Type B pancreatic cell (in vitro differentiated cells): ENCODE data around the gene RNF222. TPM values are rescaled to one million over a fixed set of nuclear protein-coding genes. Genes with fewer than 3 reads are reported as not detected.

Source experiments
- DNase-seq: peaks from one replicate; pipeline ENCODE4 v3.0.0; 2021; ENCODE audit warnings: mixed read lengths; ENCODE audit not compliant: unreplicated experiment; ENCODE audit errors: extremely low spot score
- H3K27ac Mint-ChIP-seq: 2 replicates; pipeline ENCODE4 v1.8.0; 2021; ENCODE audit warnings: mild to moderate bottlenecking, mixed read lengths
- H3K27me3 Mint-ChIP-seq: 2 replicates; pipeline ENCODE4 v1.8.0; 2021; ENCODE audit warnings: mixed read lengths
- H3K36me3 Mint-ChIP-seq: 2 replicates; pipeline ENCODE4 v1.8.0; 2021; ENCODE audit warnings: mixed read lengths
- H3K4me1 Mint-ChIP-seq: one replicate; pipeline ENCODE4 v1.8.0; 2021; ENCODE audit warnings: mixed read lengths; ENCODE audit not compliant: unreplicated experiment
- H3K4me3 Mint-ChIP-seq: 2 replicates; pipeline ENCODE4 v1.8.0; 2021; ENCODE audit warnings: mild to moderate bottlenecking, mixed read lengths
- H3K9me3 Mint-ChIP-seq: 2 replicates; pipeline ENCODE4 v1.8.0; 2021; ENCODE audit warnings: mixed read lengths
- CTCF ChIP-seq: fragments of 200-600 bp; sonication (generic); conservative IDR thresholded peaks from 2 replicates; pipeline ENCODE4 v1.5.0; 2021; ENCODE audit warnings: antibody characterized with exemption, mild to moderate bottlenecking
- total RNA-seq: library from RNA; stranded (reverse); gene quantifications from 2 replicates; pipeline ENCODE4 v1.2.1, GENCODE V29; 2021; ENCODE audit warnings: low replicate concordance

Gene RNF222
- total RNA-seq, 1 donor from 2014 or later: 0.24 TPM

GRCh38 chr17:8420041-8420934 is 22.7 kb upstream of the RNF222 start:
- peaks cover 11% of the 10 kb centered on the region for H3K4me1 Mint-ChIP-seq
- no peaks in the 10 kb centered on the region for H3K36me3 Mint-ChIP-seq
- no peaks in the 10 kb centered on the region for H3K9me3 Mint-ChIP-seq
- DNase-seq: no peak
- H3K4me3 Mint-ChIP-seq: no peak overlapping the region
- no peak overlapping the region for H3K27ac Mint-ChIP-seq
- H3K27me3 Mint-ChIP-seq: peaks cover 50% of the 10 kb centered on the region
- TF ChIP-seq CTCF: no peak

GRCh38 chr17:8419305-8419704 is 21.7 kb upstream of the RNF222 start:
- Mint-ChIP-seq H3K9me3 (no peaks in the 10 kb centered on the region), H3K27me3 (peaks cover 49% of the 10 kb centered on the region)

GRCh38 chr17:8418471-8418870 is 20.8 kb upstream of the RNF222 start:
- Mint-ChIP-seq H3K4me3 (no peak overlapping the region), H3K4me1 (peaks cover 11% of the 10 kb centered on the region), H3K27me3 (peaks cover 49% of the 10 kb centered on the region), H3K9me3 (no peaks in the 10 kb centered on the region), H3K36me3 (no peaks in the 10 kb centered on the region), H3K27ac (no peak overlapping the region)
- no peak for TF ChIP-seq CTCF
- no peak for DNase-seq

More at GRCh38 chr17:8419305-8419704, 21.7 kb upstream of the RNF222 start:
- no peak overlapping the region for H3K27ac Mint-ChIP-seq
- H3K4me1 Mint-ChIP-seq: peaks cover 11% of the 10 kb centered on the region
- no peak for DNase-seq
- no peaks in the 10 kb centered on the region for H3K36me3 Mint-ChIP-seq
- TF ChIP-seq CTCF: no peak
- H3K4me3 Mint-ChIP-seq: no peak overlapping the region

GRCh38 chr17:8417806-8418205 is 20.2 kb upstream of the RNF222 start:
- TF ChIP-seq CTCF: no peak
- H3K9me3 Mint-ChIP-seq: no peaks in the 10 kb centered on the region
- H3K4me1 Mint-ChIP-seq: peaks cover 11% of the 10 kb centered on the region
- no peak overlapping the region for H3K4me3 Mint-ChIP-seq
- DNase-seq: no peak
- H3K27me3 Mint-ChIP-seq: peaks cover 49% of the 10 kb centered on the region
- no peaks in the 10 kb centered on the region for H3K36me3 Mint-ChIP-seq
- no peak overlapping the region for H3K27ac Mint-ChIP-seq

- TF ChIP-seq CTCF: no peak
- DNase-seq: no peak
- H3K27me3 Mint-ChIP-seq: peaks cover 35% of the 10 kb centered on the region
- H3K27ac Mint-ChIP-seq: no peak overlapping the region
- H3K36me3 Mint-ChIP-seq: no peaks in the 10 kb centered on the region
- H3K4me3 Mint-ChIP-seq: no peak overlapping the region
- H3K9me3 Mint-ChIP-seq: no peaks in the 10 kb centered on the region
- peaks cover 5% of the 10 kb centered on the region for H3K4me1 Mint-ChIP-seq
These were observed 16.3 kb upstream of the RNF222 start for GRCh38 chr17:8413938-8414337.
